HepG2 (cell line): ENCODE measurements around the gene E2F1. TPM values are rescaled to one million over a fixed set of nuclear protein-coding genes. Genes with fewer than 3 reads are reported as not detected.

ENCODE experiments used
- ATAC-seq: fragments of 200-7000 bp; cut with Tn5 transposase; 3 replicates; pipeline ENCODE4 v1.9.1; 2020; ENCODE audit warnings: mild to moderate bottlenecking, moderate library complexity
- BruUV-seq: library from RNA; stranded (reverse); fragments of 400-500 nt; replicated peaks from 2 replicates; lab custom pipeline; 2021; lab: Mats Ljungman, UMichigan
- CTCF ChIA-PET: fragments of 300-600 bp; formaldehyde crosslinking; extraction: SDS; loops from one replicate; lab custom pipeline; 2021; ENCODE audit warnings: low total read pairs, inconsistent platforms, low intra/inter-chr PET ratio; lab: Yijun Ruan, JAX
- POLR2A ChIA-PET: fragments of 350-600 bp; sonication (Branson Sonifier 250); formaldehyde crosslinking; loops from one replicate; lab custom pipeline; 2020; ENCODE audit warnings: antibody characterized with exemption, inconsistent platforms; lab: Yijun Ruan, JAX
- DNase-seq: peaks from one replicate; pipeline ENCODE4 v3.0.0-alpha.2; 2015; ENCODE audit warnings: low spot score
- FAIRE-seq: peaks from 3 replicates; lab custom pipeline; 2011; peaks lifted over from hg19 to GRCh38; lab: Jason Lieb, UNC
- H2AFZ ChIP-seq: one replicate; pipeline ENCODE4 v1.6.1; 2011; ENCODE audit warnings: low read length, inconsistent platforms
- H3K27ac ChIP-seq: fragments of 300-600 bp; 3 replicates; pipeline ENCODE4 v1.8.0; 2011; ENCODE audit warnings: mixed run types, mild to moderate bottlenecking, mixed read lengths, low read length, inconsistent platforms; ENCODE audit not compliant: insufficient read depth; ENCODE audit errors: extremely low read length
- H3K27me3 ChIP-seq, 2 experiments: fragments of 200-600 bp in 1 of 2; 2 replicates in 1 of 2; 3 replicates in 1 of 2; pipeline versions ENCODE4 v1.6.0 to v1.8.0; 2011; ENCODE audit warnings: low read length in 2 of 2, mild to moderate bottlenecking in 2 of 2, moderate library complexity in 2 of 2, inconsistent platforms in 1 of 2; ENCODE audit not compliant: insufficient read depth in 2 of 2, control insufficient read depth in 1 of 2
- H3K36me3 ChIP-seq, 2 experiments: fragments of 200-600 bp in 1 of 2; replicated peaks in 1 of 2; 2 replicates in 1 of 2; 3 replicates in 1 of 2; pipeline versions ENCODE4 v1.5.1 to v1.8.0; 2011; ENCODE audit warnings: low read length in 2 of 2, inconsistent platforms in 1 of 2; ENCODE audit not compliant: insufficient read depth in 2 of 2, control insufficient read depth in 1 of 2
- H3K4me1 ChIP-seq: 2 replicates; pipeline ENCODE4 v1.5.1; 2012; ENCODE audit warnings: low read length, inconsistent platforms; ENCODE audit not compliant: insufficient read depth
- H3K4me2 ChIP-seq: 2 replicates; pipeline ENCODE4 v1.6.0; 2011; ENCODE audit warnings: low read depth, low read length, inconsistent platforms
- H3K4me3 ChIP-seq, 3 experiments: fragments of 200-600 bp in 1 of 3; sonication (generic), shearing (Covaris generic) in 1 of 3; replicated peaks in 1 of 3; 2 replicates each; pipeline ENCODE4 v1.5.1; 2011 to 2016; ENCODE audit warnings: low read length in 3 of 3, inconsistent platforms in 2 of 3, low read depth in 2 of 3, mild to moderate bottlenecking in 2 of 3, control low read depth in 1 of 3, mixed read lengths in 1 of 3; ENCODE audit not compliant: insufficient read depth in 1 of 3
- H3K79me2 ChIP-seq: one replicate; pipeline ENCODE4 v1.6.1; 2011; ENCODE audit warnings: low read length, inconsistent platforms; ENCODE audit not compliant: insufficient read depth
- H3K9ac ChIP-seq: 2 replicates; pipeline ENCODE4 v1.6.0; 2011; ENCODE audit warnings: mild to moderate bottlenecking, low read depth, low read length, inconsistent platforms; ENCODE audit not compliant: insufficient read depth
- H3K9me3 ChIP-seq: 2 replicates; pipeline ENCODE4 v1.5.1; 2012; ENCODE audit warnings: mild to moderate bottlenecking, low read length
- H4K20me1 ChIP-seq: 2 replicates; pipeline ENCODE4 v1.6.0; 2011; ENCODE audit warnings: inconsistent platforms, mild to moderate bottlenecking, low read length, moderate library complexity; ENCODE audit not compliant: insufficient read depth
- EED ChIP-seq: sonication (generic); formaldehyde crosslinking; IDR thresholded peaks from 2 replicates; pipeline ENCODE4 v1.5.0; 2020; ENCODE audit warnings: mild to moderate bottlenecking, missing genetic modification reagents
- ELF1 ChIP-seq: sonication (generic); formaldehyde crosslinking; IDR thresholded peaks from 2 replicates; pipeline ENCODE4 v1.4.0; 2020; ENCODE audit warnings: missing genetic modification reagents
- FOXA3 ChIP-seq: IDR thresholded peaks from 2 replicates; pipeline ENCODE4 v1.6.1; 2016; ENCODE audit warnings: missing genetic modification reagents, missing compliant biosample characterization
- GATAD1 ChIP-seq: IDR thresholded peaks from 2 replicates; pipeline ENCODE4 v1.6.1; 2016; ENCODE audit warnings: missing genetic modification reagents, missing compliant biosample characterization
- GFI1 ChIP-seq: sonication (generic); formaldehyde crosslinking; IDR thresholded peaks from 2 replicates; pipeline ENCODE4 v1.5.0; 2020; ENCODE audit warnings: missing genetic modification reagents, mild to moderate bottlenecking, borderline replicate concordance
- HIVEP1 ChIP-seq: sonication (generic); formaldehyde crosslinking; IDR thresholded peaks from 2 replicates; pipeline ENCODE4 v1.4.0; 2020; ENCODE audit warnings: mild to moderate bottlenecking, missing genetic modification reagents
- POLR2A ChIP-seq, 2 experiments: IDR thresholded peaks; 2 replicates each; pipeline ENCODE4 v1.6.1; 2011; ENCODE audit warnings: low read depth in 2 of 2, low read length in 2 of 2, mild to moderate bottlenecking in 1 of 2, moderate library complexity in 1 of 2; ENCODE audit not compliant: insufficient read depth in 1 of 2
- SIN3A ChIP-seq: IDR thresholded peaks from 2 replicates; pipeline ENCODE4 v1.6.1; 2011; ENCODE audit warnings: low read depth, mild to moderate bottlenecking, control low read depth, low read length, borderline replicate concordance
- SMAD9 ChIP-seq: sonication (generic); formaldehyde crosslinking; IDR thresholded peaks from 2 replicates; pipeline ENCODE4 v1.5.1; 2020; ENCODE audit warnings: mild to moderate bottlenecking, missing genetic modification reagents
- SMARCC2 ChIP-seq: fragments of 450-650 bp; IDR thresholded peaks from 2 replicates; pipeline ENCODE4 v1.6.1; 2017; ENCODE audit warnings: antibody characterized with exemption, mild to moderate bottlenecking
- ZBTB7A ChIP-seq: sonication (generic); formaldehyde crosslinking; IDR thresholded peaks from 2 replicates; pipeline ENCODE4 v1.8.0; 2022; ENCODE audit warnings: mild to moderate bottlenecking, missing genetic modification reagents
- ZNF282 ChIP-seq: fragments of 450-650 bp; IDR thresholded peaks from 2 replicates; pipeline ENCODE4 v1.6.1; 2018; ENCODE audit not compliant: partially characterized antibody
- ZNF546 ChIP-seq: sonication (generic); formaldehyde crosslinking; conservative IDR thresholded peaks from 2 replicates; pipeline ENCODE4 v1.8.1; 2023; ENCODE audit warnings: mild to moderate bottlenecking, missing genetic modification reagents
- ZNF781 ChIP-seq: sonication (generic); formaldehyde crosslinking; IDR thresholded peaks from 2 replicates; pipeline ENCODE4 v1.5.1; 2020; ENCODE audit warnings: borderline replicate concordance, mild to moderate bottlenecking, missing genetic modification reagents; ENCODE audit errors: not compliant biosample characterization
- WGBS: methylation state at CpG from one replicate; pipeline ENCODE4 v1.1.6; 2017; ENCODE audit warnings: low lambda C conversion rate; 5-methylcytosine and 5-hydroxymethylcytosine counted together
- in situ Hi-C: cut with HindIII; loops from 2 replicates; pipeline ENCODE4 v1.10.0; 2017; ENCODE audit warnings: low pct_unique_long_range_greater_than_20kb; ENCODE audit not compliant: extremely low pct_ligation_motif_present
- intact Hi-C: fragments of 100-400 bp; cut with micrococcal nuclease; formaldehyde crosslinking; loops from one replicate; pipeline ENCODE4 v1.10.0; 2022; ENCODE audit not compliant: unreplicated experiment
- polyA plus RNA-seq, 8 experiments: library from polyadenylated mRNA; depleted of rRNA in 3 of 8; stranded (reverse) in 7 of 8; unstranded in 1 of 8; fragments of >200 nt; fragmentation: Illumina TruSeq in 4 of 8; extraction: Trizol in 4 of 8; gene quantifications; 2 replicates each; pipeline versions ENCODE4 v1.2.1 to v1.2.3, GENCODE V29; 2011 to 2016; ENCODE audit warnings: low read depth in 4 of 8, missing spikeins in 1 of 8, mixed read lengths in 1 of 8; ENCODE audit not compliant: insufficient read depth in 1 of 8
- total RNA-seq, 5 experiments: library from RNA; depleted of rRNA; stranded (reverse); fragments of >200 nt; fragmentation: Illumina TruSeq; extraction: Trizol; gene quantifications; 2 replicates each; pipeline ENCODE4 v1.2.3, GENCODE V29; 2016; ENCODE audit warnings: low read depth in 1 of 5
- TF ChIP-seq, protein P1 (sequence below): sonication (generic); formaldehyde crosslinking; IDR thresholded peaks from 2 replicates; pipeline ENCODE4 v1.5.0; 2020; ENCODE audit warnings: mild to moderate bottlenecking, low read depth, missing genetic modification reagents, borderline replicate concordance
- TF ChIP-seq, protein P2 (sequence below): sonication (generic); formaldehyde crosslinking; IDR thresholded peaks from 2 replicates; pipeline ENCODE4 v1.4.0; 2020; ENCODE audit warnings: missing genetic modification reagents
- TF ChIP-seq, protein P3 (sequence below): sonication (generic); formaldehyde crosslinking; IDR thresholded peaks from 2 replicates; pipeline ENCODE4 v1.4.0; 2020; ENCODE audit warnings: missing genetic modification reagents

E2F1 gene
- total and polyA plus RNA-seq, 2 of the 13 experiments (the other 11 are each of a cell fraction or from before 2014, with no cell fraction given), result 25.5 to 39.4 TPM

DNA sequence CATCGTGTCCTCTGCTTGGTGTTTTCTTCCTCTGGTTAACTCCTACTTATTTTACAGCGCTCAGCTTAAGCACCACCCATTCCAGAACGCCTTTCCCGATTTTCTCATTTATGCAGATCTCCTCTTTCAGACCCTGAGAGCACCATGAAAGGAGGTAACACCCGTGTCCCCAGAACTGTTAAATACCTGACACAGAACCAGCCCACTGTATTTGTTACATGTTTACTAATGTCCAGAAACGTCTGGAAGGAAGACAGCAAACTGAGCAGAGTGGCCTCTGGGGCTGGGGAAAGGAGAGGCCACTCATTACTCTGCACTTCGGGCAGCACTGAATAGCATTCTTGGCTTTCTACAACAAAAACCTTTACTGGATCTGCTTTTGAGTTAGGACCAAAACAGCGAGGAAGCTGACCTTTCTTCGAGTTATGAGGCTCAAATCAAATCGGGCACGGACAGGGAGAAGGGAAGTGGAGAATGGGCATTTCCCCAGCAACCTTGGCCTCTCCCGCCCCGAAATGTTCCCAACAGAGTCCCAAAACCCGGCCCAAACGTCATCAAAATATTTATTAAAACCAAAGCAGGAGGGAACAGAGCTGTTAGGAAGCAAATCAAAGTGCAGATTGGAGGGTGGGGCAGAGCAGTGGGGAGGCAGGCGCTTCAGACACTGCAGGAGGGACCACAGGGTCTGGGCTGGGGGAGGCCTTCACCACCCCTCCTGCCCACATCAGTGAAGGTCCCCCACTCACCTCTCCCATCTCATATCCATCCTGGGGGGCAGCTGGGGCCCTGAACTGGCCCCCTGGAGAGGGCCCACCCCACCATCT, 10.8 kb downstream of the E2F1 start:
- ATAC-seq, result no peak
- peaks cover 12 to 46% of the 10 kb centered on the region in 2 experiments for H3K36me3 ChIP-seq
- DNase-seq, result no peak
- FAIRE-seq, result peak; percentile 66
- in situ Hi-C loops (no loop called here), intact Hi-C loops (no loop called here)
- POLR2A ChIA-PET, result interaction anchor here (0.5 to 2.6 kb wide), 9 partner anchors 9 to 323 kb away, joined by 3 to 14 read pairs (median 5); partner anchors contain the start of genes ACTL10, SNTA1 and ZNF341
- peak overlapping the region; percentile 81 for H3K9ac ChIP-seq
- BruUV-seq, result no TSS peak
- H2AFZ ChIP-seq, result peak overlapping the region; percentile 75
- H4K20me1 ChIP-seq, result 0 out of 2 replicates have a peak, but pooled peaks cover 3% of the 10 kb centered on the region
- H3K27me3 ChIP-seq, result peaks cover 0 to 3% of the 10 kb centered on the region in 2 experiments; a peak in 1 of 5 replicates
- 50% methylated on average over 16 of the region's 16 CpGs for WGBS
- H3K27ac ChIP-seq, result peak overlapping the region; percentile 77
- no peaks in the 10 kb centered on the region for H3K9me3 ChIP-seq
- H3K4me1 ChIP-seq, result peaks cover 44% of the 10 kb centered on the region
- CTCF ChIA-PET, result no interaction called here
- peak overlapping the region; percentile 81 to 96 (median 96) for H3K4me3 ChIP-seq
- H3K4me2 ChIP-seq, result peak overlapping the region; percentile 93
- peaks cover 24% of the 10 kb centered on the region for H3K79me2 ChIP-seq
- TF ChIP-seq EED (CRISPR knock-in tag) (no peak), FOXA3 (0 out of 2 replicates have a peak, but pooled peaks have one; percentile 3), ZBTB7A (CRISPR knock-in tag) (no peak), ELF1 (CRISPR knock-in tag) (0 out of 2 replicates have a peak, but pooled peaks have one; percentile 6), SIN3A (0 out of 2 replicates have a peak, but pooled peaks have one; percentile 12), ZNF282 (no peak), POLR2A (IDR thresholded peaks at IDR 0.05; ENCODE audit: insufficient read depth in 1 of 2, low read depth in 2 of 2, low read length in 2 of 2) (0 out of 4 replicates have a peak, but pooled peaks of 1 of the 2 experiments have one; percentile 13), GFI1 (no peak), SMARCC2 (no peak), GATAD1 (CRISPR knock-in tag) (0 out of 2 replicates have a peak, but pooled peaks have one; percentile 18), ZNF546 (CRISPR knock-in tag) (no peak), ZNF781 (peak; percentile 1), HIVEP1 (0 out of 2 replicates have a peak, but pooled peaks have one; percentile 7), SMAD9 (CRISPR knock-in tag) (0 out of 2 replicates have a peak, but pooled peaks have one; percentile 69)
- TF ChIP-seq, protein P1, sequence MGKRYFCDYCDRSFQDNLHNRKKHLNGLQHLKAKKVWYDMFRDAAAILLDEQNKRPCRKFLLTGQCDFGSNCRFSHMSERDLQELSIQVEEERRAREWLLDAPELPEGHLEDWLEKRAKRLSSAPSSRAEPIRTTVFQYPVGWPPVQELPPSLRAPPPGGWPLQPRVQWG (CRISPR knock-in tag), result no peak
- TF ChIP-seq, protein P2, sequence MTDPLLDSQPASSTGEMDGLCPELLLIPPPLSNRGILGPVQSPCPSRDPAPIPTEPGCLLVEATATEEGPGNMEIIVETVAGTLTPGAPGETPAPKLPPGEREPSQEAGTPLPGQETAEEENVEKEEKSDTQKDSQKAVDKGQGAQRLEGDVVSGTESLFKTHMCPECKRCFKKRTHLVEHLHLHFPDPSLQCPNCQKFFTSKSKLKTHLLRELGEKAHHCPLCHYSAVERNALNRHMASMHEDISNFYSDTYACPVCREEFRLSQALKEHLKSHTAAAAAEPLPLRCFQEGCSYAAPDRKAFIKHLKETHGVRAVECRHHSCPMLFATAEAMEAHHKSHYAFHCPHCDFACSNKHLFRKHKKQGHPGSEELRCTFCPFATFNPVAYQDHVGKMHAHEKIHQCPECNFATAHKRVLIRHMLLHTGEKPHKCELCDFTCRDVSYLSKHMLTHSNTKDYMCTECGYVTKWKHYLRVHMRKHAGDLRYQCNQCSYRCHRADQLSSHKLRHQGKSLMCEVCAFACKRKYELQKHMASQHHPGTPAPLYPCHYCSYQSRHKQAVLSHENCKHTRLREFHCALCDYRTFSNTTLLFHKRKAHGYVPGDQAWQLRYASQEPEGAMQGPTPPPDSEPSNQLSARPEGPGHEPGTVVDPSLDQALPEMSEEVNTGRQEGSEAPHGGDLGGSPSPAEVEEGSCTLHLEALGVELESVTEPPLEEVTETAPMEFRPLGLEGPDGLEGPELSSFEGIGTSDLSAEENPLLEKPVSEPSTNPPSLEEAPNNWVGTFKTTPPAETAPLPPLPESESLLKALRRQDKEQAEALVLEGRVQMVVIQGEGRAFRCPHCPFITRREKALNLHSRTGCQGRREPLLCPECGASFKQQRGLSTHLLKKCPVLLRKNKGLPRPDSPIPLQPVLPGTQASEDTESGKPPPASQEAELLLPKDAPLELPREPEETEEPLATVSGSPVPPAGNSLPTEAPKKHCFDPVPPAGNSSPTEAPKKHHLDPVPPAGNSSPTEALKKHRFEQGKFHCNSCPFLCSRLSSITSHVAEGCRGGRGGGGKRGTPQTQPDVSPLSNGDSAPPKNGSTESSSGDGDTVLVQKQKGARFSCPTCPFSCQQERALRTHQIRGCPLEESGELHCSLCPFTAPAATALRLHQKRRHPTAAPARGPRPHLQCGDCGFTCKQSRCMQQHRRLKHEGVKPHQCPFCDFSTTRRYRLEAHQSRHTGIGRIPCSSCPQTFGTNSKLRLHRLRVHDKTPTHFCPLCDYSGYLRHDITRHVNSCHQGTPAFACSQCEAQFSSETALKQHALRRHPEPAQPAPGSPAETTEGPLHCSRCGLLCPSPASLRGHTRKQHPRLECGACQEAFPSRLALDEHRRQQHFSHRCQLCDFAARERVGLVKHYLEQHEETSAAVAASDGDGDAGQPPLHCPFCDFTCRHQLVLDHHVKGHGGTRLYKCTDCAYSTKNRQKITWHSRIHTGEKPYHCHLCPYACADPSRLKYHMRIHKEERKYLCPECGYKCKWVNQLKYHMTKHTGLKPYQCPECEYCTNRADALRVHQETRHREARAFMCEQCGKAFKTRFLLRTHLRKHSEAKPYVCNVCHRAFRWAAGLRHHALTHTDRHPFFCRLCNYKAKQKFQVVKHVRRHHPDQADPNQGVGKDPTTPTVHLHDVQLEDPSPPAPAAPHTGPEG (CRISPR knock-in tag), result no peak
- TF ChIP-seq, protein P3, sequence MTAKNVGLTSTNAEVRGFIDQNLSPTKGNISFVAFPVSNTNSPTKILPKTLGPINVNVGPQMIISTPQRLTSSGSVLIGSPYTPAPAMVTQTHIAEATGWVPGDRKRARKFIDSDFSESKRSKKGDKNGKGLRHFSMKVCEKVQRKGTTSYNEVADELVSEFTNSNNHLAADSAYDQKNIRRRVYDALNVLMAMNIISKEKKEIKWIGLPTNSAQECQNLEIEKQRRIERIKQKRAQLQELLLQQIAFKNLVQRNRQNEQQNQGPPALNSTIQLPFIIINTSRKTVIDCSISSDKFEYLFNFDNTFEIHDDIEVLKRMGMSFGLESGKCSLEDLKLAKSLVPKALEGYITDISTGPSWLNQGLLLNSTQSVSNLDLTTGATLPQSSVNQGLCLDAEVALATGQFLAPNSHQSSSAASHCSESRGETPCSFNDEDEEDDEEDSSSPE (CRISPR knock-in tag), result 0 out of 2 replicates have a peak, but pooled peaks have one; percentile 16
